Germinal center (tissue), 1 donor: ENCODE measurements around the gene LLGL1.
"Not testable (repeated sequence)": the region's sequence is repeated elsewhere in the genome, so short reads cannot be mapped to it uniquely, and the experiment has no call there.

Experiments used
- DNase-seq: peaks from one replicate; pipeline ENCODE4 v3.0.0; 2012; ENCODE audit warnings: mixed read lengths, low spot score

Gene LLGL1

DNA sequence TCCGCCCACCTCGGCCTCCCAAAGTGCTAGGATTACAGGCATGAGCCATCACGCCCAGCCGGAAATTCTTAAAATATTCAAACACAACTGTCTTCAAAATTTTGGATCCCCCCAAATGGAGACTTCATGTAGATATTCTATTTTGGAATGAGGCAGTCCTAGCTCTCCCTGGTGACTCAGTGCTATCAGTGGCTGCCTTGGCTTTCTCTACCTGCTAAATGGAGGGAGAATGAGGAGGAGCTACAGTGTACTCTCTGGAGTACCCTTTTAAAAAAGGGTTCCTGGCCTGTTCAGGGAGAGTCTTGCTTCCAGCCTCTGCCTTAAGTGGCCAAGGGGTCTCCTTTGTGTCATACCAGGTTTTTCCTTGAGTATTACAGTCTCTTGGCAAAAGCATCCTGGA lies 31.0 kb upstream of the LLGL1 start:
- DNase-seq: no peak

DNA sequence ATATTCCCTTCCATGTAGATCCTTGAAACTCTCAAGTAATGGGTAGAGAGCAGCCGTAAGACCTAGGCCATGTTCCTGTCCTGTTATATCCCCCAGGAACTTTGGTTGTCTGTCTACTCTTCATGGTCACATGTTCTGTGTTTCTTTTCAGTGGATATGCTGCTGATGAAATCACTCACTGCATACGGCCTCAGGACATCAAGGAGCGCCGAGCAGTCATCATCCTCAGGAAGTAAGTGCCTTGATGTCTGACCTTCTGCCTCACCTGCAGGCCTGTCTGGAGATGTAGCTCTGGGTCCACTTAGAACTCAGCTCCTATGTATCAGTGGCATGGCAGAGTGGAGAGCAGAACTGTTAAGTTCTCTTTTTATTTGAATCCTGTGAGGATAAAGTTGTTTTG lies 30.6 kb upstream of the LLGL1 start:
- DNase-seq: no peak

DNA sequence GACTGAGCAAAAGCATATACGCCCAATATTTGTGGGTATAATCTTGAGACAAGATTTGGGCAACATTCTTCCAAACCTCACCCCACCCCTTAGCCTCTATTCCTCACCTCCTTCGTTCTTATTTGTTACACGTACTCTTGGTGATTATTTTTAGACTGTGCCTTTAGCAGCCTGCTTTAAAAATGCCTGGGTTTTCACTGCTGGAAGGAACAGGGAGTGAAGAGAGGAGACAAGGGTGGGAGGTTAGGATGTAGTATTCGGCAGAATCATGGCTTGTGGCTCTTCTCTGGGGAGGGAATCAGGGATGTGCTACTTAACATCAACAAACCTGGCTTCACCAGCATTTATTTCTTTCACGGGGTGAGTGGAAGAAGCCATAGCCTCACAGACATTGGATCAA lies 30.2 kb upstream of the LLGL1 start:
- DNase-seq: no peak

DNA sequence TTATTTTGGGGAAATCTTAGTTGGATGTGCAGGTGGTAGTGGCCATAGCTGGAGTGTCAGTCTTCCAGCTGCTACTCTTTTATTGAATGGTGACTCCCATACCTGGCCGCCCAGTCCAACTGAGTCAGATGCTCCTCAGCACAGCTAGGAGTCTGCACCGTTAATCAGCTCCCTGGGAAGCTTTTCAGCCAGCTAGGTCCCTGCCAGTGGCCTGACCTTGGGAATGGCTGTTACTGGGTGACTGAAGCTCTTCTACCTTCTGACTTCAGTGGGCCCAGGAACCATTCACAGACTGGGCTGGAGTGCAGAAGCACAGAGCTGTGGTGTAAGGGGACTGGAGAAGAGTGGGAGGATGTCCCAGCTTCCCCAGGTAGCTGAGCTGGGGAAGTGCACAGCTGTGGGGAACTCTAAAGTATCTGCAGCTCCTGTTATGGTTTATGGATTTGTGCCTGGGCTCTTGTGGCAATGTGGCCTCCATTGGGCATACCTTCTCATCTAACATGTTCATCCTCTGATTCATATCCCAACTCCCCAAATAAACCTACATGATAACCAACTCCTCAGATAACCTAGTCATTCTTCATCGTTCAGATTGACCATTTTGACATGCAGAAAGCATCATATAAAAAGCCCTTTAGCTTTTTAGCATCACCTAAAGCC lies 27.8 kb upstream of the LLGL1 start:
- DNase-seq: no peak

DNA sequence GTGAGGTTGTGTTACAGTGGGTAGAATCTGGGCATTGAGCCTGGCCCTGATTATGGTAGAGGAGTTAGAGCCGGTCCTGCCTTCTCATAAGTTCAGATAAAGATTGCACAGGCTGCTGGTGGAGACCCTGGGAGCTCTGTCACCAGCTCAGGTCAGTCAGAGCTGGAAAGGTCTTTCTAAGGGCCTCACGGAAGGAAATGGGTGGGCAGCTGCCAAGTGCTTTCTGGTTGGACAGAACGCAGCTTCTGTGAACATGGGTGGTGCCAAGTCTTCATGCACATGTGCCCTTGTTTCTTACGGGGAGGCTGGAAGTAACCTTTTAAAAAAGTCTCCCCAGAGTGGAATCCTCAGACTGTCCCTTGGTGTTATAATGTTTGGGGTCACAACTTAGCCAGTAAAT lies 26.9 kb upstream of the LLGL1 start:
- no peak for DNase-seq

DNA sequence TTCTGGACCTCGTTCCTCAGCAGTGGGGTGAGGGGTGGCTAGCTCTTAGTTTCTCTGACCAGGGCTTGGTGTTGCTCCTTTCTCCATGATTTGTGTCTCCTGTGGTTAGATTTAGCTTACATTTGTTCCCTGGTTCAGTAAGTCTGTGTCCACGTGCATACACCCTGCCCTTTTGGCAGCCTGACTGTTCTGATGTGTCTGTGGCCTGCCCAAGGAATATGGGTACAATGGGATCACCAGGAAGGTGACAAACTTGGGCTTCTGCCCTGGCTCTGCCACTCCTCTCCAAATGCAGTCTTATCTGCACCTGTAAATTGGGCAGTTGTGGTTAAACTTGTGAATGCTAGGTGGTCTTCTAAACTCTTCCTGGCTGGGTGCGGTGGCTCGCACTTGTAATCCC lies 24.3 kb upstream of the LLGL1 start:
- DNase-seq: no peak

DNA sequence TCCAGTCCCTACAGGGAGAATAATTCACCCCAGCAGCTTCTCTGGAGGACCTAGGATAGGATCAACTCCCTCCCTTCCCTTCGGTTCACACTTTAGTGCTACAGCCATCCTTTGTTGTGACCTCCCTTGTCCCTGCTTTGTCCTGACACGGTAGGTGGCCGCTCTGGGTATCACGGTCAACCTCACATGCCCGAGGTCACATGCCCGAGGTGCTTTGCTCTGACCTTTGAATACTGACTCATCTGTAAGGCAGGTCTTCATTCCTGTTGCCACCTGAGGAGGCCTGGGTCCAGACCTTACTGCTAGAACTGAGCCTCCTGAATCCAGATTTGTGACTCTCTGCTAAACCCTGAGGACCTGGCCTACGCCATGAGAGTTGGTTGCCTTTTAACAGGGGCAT lies 22.1 kb upstream of the LLGL1 start:
- no peak for DNase-seq

DNA sequence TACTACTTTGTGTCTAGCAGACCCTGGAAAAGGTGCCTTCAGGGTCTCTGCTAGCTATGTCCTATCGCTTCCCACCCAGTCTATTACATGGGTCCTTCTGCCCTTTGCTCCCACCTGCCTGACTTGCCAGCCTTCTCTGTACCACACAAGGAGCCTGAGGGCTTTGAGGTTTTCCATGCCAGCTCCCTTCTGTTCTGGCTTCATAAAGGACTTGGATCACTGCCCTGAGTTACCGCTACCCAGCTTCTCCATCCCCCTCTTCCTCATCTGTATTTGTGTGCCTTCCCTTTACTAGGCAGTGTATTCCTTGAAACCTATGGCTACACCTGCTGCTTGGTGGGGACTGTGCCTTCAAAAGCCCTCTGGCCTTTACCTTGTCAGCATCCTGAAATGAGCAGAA lies 19.6 kb upstream of the LLGL1 start:
- no peak for DNase-seq

DNA sequence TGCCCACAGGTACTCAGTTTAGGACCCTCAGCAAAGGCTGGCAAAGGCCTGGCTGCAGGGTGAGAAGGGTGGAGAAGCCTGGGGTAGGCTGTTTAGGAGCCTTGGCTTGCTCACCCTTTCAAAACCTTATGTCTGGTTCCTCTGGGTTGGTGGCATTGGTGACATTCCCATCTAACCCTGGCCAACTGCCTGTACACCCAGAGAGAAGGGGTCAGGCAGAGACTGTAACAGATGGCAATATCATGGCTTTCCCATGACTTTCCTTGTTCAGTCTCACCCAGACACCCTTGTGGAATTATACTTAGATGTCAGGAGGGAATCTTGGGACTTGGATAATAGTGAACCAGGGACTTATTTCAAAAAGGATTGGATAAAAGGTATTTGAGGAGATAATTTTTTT lies 18.5 kb upstream of the LLGL1 start:
- DNase-seq: no peak

DNA sequence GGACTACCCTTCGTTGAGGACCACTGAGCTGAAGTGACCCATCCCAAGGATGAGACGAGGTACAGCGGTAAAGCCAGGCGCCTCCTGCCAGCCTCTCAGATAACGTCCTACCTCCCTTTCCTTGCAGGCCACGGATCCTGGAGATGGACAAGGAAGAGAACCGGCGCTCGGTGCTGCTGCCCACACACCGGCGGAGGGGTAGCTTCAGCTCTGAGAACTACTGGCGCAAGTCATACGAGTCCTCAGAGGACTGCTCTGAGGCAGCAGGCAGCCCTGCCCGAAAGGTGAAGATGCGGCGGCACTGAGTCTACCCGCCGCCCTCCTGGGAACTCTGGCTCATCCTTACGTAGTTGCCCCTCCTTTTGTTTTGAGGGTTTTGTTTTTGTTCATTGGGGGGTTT lies 17.3 kb upstream of the LLGL1 start:
- no peak for DNase-seq

DNA sequence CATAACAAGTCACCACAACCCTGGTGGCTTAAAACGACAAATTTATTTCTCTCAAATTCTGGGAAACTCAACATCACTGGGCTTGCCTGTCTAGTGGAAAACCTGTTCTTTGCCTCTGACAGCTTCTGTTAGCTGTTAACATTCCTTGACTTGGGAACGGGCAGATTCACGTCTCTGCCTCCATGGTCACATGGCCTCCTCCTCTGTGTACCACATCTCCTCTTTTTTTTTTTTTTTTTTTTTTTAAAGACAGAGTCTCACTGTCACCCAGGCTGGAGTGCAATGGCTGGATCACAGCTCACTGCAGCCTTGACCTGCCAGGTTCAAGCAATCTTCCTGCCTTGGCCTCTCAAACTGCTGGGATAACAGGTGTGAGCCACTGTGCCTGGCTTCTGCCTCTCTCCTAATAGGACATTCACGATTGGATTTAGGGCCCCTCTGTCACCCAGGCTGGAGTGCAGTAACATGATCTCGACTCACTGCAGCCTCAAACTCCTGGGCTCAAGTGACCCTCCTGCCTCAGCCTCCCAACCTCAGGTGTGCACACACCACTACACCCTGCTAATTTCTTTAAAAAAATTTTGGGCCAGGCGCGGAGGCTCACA lies 11.7 kb upstream of the LLGL1 start:
- no peak for DNase-seq

DNA sequence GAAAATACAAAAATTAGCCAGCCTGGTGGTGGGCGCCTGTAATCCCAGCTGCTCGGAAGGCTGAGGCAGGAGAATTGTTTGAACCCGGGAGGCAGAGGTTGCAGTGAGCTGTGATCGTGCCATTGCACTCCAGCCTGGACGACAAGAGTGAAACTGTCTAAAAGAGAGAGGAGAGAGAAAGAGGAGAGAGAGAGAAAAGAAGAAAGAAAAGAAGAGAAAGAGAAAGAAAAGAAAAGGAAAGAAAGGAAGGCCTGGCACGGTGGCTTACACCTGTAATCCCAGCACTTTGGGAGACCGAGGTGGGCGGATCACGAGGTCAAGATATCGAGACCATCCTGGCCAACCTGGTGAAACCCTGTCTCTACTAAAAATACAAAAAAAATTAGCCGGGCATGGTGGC lies 8.5 kb upstream of the LLGL1 start:
- not testable (repeated sequence) for DNase-seq

DNA sequence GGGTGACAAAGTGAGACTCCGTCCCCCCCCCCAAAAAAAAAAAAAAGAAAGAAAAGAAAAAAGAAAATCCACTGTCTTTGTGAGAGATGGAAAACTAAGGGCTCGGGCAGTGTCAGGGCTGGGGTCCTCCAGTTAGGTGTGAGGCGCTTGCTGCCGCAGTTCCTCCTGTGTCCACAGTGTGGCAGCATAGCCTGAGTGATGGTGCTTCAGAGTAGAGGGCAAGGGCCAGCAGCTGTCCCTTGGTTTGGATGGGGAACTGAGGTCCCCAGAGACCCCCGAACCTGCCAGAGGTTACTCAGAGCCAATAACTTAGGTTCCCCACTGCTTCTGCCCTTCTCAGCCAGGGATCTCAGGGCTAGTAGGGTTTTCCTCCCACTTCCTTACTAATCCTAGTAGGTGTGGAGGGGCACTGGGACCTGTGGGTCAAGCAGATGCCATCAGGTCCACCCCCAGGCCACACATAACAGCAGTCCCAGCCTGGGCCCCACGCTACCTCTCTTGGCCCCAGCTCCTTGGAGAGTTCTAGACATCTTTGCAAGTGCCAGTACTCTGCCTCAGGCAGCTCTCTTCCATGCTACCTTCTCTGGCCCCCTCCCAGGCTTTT lies 7.9 kb upstream of the LLGL1 start:
- peak; percentile 86 for DNase-seq

DNA sequence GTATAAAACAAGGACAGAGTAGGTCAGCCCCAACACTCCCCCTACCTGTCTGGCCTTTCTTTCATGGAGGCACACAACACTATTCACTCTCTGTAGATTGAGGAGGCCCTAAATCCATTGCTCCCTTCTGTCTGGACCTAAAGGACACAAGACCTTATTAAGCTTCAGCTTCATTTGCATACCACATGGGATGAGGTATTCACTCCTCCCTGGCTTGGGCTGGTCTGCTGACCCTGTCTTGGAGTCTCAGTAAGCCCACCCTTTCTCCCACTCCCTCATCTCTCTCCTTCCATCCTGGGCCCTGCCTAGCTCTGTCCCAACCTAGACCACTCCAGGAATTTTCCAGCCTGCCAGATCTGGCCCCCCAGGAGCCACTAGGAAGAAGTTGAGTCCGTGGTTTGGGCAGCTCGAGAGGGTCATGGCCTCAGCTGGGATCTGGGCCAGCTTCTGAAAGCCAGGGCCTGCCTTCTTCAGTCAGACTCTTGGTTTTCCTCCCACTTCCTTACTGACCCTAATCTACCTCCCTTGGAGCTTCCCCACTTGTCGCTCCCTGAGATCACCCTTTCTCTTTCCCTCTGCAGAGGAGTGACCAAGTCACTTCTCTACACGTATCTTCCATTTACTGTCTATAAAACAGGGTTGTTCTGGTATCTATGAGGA lies 6.5 kb upstream of the LLGL1 start:
- DNase-seq: no peak

DNA sequence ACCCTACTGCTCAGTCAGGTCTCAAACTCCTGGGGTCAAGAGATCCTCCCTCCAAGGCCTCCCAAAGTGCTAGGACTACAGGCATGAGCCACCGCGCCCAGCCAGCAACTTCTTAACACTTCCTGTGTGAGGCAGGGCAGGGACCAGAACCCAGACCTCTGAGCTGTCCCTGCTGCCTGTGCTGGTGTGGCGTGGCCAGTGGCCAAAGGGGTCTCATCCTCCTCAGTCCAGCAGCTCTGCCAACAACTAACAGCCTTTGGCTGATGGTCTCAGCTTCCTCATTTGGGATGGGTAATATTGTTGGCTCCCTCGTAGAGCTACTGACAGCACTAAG lies 1.4 kb upstream of the LLGL1 start:
- no peak for DNase-seq

DNA sequence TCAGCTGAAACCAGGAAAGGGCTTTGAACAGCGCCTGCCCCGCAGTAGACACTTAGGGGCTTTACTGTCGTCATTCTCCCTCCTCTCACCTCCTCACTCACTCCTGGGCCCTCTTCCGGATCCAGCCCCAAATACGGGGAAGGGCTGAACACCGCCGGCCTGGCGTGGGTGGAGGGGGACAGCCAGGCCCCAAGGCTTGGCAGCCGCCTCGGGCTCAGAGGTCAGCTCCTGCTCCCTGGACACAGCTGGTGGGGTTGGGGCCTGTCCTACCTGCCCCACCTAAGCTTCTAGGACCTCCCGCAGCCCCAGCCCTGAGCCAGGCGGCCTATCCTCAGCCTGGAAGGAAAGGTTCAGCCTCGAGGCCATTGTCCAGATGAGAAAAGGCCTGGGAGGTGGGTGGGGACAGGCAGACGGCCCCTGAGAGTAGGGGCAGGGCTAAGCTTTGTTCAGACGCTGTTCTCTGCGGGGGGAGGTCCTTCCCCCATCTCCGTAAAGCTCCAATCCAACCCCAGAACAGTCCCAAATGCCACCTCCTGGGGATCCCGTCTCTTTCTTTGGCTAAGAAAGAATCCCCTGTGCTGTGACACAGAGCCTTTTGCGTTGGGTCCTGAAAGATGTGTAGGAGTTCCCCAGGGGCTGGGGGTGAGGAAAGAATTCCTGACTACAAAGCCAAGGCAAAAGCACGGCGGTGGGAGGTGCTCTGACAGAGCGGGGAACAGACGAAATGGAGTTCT lies 881 bp upstream of the LLGL1 start:
- no peak for DNase-seq

DNA sequence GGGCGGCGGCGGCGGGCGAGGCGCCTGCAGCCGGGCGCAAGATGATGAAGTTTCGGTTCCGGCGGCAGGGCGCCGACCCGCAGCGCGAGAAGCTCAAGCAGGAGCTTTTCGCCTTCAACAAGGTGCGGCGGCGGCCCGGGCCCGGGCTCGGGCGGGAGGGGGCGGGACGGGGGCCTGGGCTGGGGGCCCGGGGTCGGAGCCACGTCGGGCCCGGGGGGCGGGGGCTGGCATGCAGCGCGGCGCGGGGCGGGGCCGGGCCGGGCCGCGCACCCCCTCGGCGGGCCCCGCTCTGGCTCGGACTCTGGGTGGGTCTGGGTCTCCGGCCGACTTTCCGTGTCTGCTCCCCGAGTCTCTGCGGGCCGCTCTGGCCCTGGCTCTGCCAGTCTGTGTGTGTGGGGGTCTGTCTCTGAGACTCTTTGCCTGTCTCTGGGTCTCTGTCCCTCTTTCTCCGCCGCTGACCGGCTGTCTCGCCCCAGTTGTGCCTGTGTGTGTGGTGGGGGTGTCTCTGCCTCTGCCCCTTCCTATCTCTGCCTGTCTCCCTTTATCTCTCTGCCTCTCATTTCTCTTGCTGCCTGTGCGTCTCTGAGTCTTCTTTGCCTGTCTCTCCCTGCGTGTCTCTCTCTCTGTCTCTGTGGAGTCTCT lies 328 bp downstream of the LLGL1 start:
- no peak for DNase-seq

DNA sequence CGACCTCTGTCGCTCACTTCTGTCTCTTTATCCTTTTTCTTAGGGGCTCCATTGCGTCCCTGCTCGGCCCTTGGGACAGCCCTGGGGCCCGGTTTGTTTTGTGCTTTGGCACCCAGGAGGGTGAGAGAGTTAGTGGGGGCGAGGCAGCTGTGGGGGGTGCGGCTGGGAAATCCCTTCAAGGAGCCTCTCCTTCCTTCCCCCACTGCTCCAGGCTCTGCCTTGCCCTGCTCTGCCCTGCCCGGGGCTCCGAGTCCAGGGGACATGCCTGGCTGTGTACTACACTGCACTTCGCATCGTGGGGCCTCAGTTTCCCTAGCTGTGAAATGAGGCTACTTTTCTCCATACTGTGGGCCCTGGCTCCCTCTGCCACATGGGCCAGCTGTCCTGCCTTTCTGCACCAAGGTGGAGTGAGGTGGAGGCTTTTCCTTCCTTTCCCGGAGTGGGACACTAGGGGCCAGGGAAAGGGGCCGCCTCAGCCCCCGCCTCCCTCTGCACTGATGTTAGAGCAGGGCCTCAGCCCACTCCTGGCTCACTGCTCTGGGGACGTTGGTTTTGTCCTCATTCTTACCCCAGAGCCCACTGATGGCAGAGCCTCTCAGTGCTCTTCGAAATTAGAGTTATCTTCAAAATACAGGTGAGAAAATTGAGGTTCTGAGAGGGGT lies 980 bp downstream of the LLGL1 start:
- no peak for DNase-seq

DNA sequence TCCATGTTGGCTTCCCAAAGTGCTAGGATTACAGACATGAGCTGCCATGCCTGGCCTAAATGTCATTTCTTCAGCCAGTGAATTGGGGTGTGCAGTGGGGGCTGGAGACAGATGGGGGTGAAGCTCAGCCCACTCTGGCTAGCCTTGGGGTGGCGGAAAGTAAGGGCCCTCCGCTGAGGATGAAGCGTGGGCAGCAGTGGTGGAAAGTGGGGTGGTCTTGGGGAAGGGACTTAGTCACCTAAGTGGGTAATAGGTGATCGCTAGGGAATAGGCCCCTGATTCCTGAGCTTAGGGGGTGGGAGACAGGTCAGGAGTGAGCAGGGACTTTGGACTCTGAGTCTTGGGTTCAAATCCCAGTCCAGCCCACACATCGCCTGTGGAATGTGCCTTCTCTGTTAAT lies 2.2 kb downstream of the LLGL1 start:
- no peak for DNase-seq

DNA sequence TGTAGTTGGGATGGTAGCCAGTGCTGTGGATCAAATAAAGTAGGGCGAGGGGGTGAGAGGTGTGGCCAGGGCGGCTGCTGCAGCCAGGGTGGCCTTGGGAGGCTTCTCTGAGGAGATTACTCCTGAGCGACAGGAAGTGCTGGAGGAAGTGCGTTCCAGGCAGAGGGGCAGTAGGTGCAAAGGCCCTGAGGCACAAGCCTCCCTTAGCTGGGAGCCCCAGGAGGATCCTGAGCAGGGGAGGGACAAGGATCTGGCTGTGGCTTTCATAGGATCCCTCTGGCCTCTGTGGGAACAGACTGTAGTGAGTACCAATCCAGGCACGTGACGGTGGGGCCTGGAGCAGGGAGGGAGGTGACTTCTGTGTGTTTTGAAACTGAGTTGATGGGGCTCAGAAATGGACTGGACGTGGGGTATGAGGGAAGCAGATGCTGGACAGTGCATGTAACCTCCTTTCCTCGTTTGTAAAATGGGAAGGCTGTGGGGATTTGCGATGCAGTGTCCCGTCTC lies 2.8 kb downstream of the LLGL1 start:
- no peak for DNase-seq

DNA sequence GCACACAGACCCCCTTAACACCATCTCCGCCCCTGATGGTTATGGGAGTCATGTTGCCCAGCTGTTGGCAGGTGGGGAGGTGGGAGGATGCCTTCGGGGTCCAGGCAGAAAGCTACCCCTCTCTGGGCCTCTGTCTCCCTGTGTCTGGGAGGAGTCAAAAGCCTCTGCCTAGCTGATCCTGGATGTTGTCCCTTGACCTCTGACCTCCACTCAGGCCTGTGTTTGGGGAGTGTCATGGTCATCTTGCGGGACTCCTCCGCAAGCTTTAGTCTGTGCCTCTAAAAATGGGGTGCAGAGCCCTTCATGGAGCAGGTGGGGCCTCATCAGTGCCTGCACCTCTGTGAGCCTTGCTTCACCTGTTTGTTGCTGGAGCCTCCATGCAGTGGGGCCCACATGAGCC lies 3.8 kb downstream of the LLGL1 start:
- DNase-seq: no peak

DNA sequence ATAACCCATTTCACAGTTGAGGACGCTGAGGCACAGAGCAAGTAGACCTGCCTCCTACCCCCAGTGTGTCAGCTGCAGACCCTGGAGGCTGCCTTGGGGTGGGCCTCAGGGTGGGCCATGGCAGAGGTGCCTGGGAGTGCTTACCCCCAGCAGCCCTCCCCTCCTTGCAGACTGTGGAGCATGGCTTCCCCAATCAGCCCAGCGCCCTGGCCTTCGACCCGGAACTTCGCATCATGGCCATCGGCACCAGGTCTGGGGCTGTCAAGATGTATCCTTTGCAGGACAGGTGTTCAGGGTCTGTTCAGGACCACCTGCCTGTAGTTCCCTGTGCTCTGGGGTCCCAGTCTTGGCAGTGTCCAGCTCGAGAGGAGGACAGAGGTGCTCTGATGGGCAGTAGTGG lies 4.3 kb downstream of the LLGL1 start:
- DNase-seq: no peak
